Mesendoderm (in vitro differentiated cells): ENCODE measurements around the gene ADD3.
A peak's percentile ranks its signal among the peaks of the same experiment; 100 is the strongest.

Source experiments
- DNase-seq: peaks from one replicate; pipeline ENCODE4 v3.0.0; 2013
- H2AK5ac ChIP-seq: 2 replicates; pipeline ENCODE4 v1.6.1; 2013; ENCODE audit warnings: low read length, inconsistent platforms
- H2BK120ac ChIP-seq: 2 replicates; pipeline ENCODE4 v1.6.1; 2013; ENCODE audit warnings: low read depth, mild to moderate bottlenecking, low read length, moderate library complexity, mixed read lengths
- H2BK15ac ChIP-seq: replicated peaks from 2 replicates; pipeline ENCODE4 v1.6.1; 2013; ENCODE audit warnings: low read depth, mild to moderate bottlenecking, moderate library complexity
- H2BK5ac ChIP-seq: 2 replicates; pipeline ENCODE4 v1.6.1; 2013; ENCODE audit warnings: low read length, inconsistent platforms
- H3K18ac ChIP-seq: 2 replicates; pipeline ENCODE4 v1.6.1; 2013; ENCODE audit warnings: mild to moderate bottlenecking, low read length, mixed read lengths
- H3K23ac ChIP-seq: one replicate; pipeline ENCODE4 v1.6.1; 2013; ENCODE audit warnings: low read length
- H3K27ac ChIP-seq: 2 replicates; pipeline ENCODE4 v1.5.1; 2013; ENCODE audit warnings: low read depth, mild to moderate bottlenecking, inconsistent platforms, low read length, moderate library complexity
- H3K27me3 ChIP-seq: 2 replicates; pipeline ENCODE4 v1.6.1; 2013; ENCODE audit warnings: low read length, control low read depth, mild to moderate bottlenecking, inconsistent platforms; ENCODE audit not compliant: insufficient read depth, poor library complexity
- H3K36me3 ChIP-seq: 2 replicates; pipeline ENCODE4 v1.6.1; 2013; ENCODE audit warnings: low read length, inconsistent platforms; ENCODE audit not compliant: control insufficient read depth, insufficient read depth
- H3K4ac ChIP-seq: one replicate; pipeline ENCODE4 v1.6.1; 2013; ENCODE audit warnings: low read depth, mild to moderate bottlenecking, low read length, moderate library complexity
- H3K4me1 ChIP-seq: 2 replicates; pipeline ENCODE4 v1.6.1; 2013; ENCODE audit warnings: low read depth, low read length, inconsistent platforms; ENCODE audit not compliant: control insufficient read depth
- H3K4me2 ChIP-seq: 2 replicates; pipeline ENCODE4 v1.6.1; 2013; ENCODE audit warnings: low read length
- H3K4me3 ChIP-seq: 2 replicates; pipeline ENCODE4 v1.5.1; 2013; ENCODE audit warnings: mild to moderate bottlenecking, low read length
- H3K56ac ChIP-seq: one replicate; pipeline ENCODE4 v1.6.1; 2013; ENCODE audit warnings: low read length
- H3K79me1 ChIP-seq: 2 replicates; pipeline ENCODE4 v1.6.1; 2013; ENCODE audit warnings: low read length, inconsistent platforms
- H3K79me2 ChIP-seq: 2 replicates; pipeline ENCODE4 v1.6.1; 2013; ENCODE audit warnings: mild to moderate bottlenecking, low read length; ENCODE audit not compliant: control insufficient read depth, insufficient read depth
- H3K9ac ChIP-seq: 2 replicates; pipeline ENCODE4 v1.6.1; 2013; ENCODE audit warnings: low read length, inconsistent platforms
- H4K5ac ChIP-seq: one replicate; pipeline ENCODE4 v1.6.1; 2013; ENCODE audit warnings: low read length
- H4K8ac ChIP-seq: one replicate; pipeline ENCODE4 v1.6.1; 2013; ENCODE audit warnings: low read depth, mild to moderate bottlenecking, control low read depth, low read length, moderate library complexity
- WGBS: extraction: QIAGEN DNeasy Blood & Tissue Kit; methylation state at CpG from one replicate; pipeline ENCODE4 v1.1.7; 2013; ENCODE audit warnings: low lambda C conversion rate, missing lambda C conversion rate; ENCODE audit not compliant: insufficient coverage; ENCODE audit errors: extremely low coverage; 5-methylcytosine and 5-hydroxymethylcytosine counted together

The ADD3 gene

GRCh38 chr10:109974504-109975191 lies 33.1 kb upstream of the ADD3 start:
- no peak overlapping the region for H3K4me3 ChIP-seq
- H3K18ac ChIP-seq = no peak overlapping the region
- no CpG with 5 or more reads among the region's 9 CpGs for WGBS
- H2AK5ac ChIP-seq = no peak overlapping the region
- H4K5ac ChIP-seq = no peak overlapping the region
- H3K79me2 ChIP-seq = no peaks in the 10 kb centered on the region
- no peak overlapping the region for H4K8ac ChIP-seq
- peaks cover 2% of the 10 kb centered on the region for H3K4me1 ChIP-seq
- H3K27ac ChIP-seq = no peak overlapping the region
- H3K56ac ChIP-seq = no peak overlapping the region
- H3K27me3 ChIP-seq = no peaks in the 10 kb centered on the region
- no peak overlapping the region for H2BK15ac ChIP-seq
- no peaks in the 10 kb centered on the region for H3K79me1 ChIP-seq
- no peak overlapping the region for H2BK120ac ChIP-seq
- H3K4ac ChIP-seq = no peak overlapping the region
- no peak overlapping the region for H3K4me2 ChIP-seq
- no peaks in the 10 kb centered on the region for H3K36me3 ChIP-seq
- DNase-seq = no peak
- no peak overlapping the region for H2BK5ac ChIP-seq
- no peak overlapping the region for H3K9ac ChIP-seq
- H3K23ac ChIP-seq = no peak overlapping the region

GRCh38 chr10:109975244-109976190 lies 32.3 kb upstream of the ADD3 start:
- Histone ChIP-seq H2BK5ac (no peak overlapping the region), H3K56ac (no peak overlapping the region), H3K18ac (no peak overlapping the region), H3K27ac (no peak overlapping the region), H3K4ac (no peak overlapping the region), H2AK5ac (no peak overlapping the region), H2BK120ac (no peak overlapping the region), H2BK15ac (no peak overlapping the region), H3K23ac (no peak overlapping the region), H4K8ac (no peak overlapping the region), H3K79me2 (no peaks in the 10 kb centered on the region), H3K4me3 (no peak overlapping the region), H3K4me2 (no peak overlapping the region), H3K79me1 (no peaks in the 10 kb centered on the region), H3K36me3 (no peaks in the 10 kb centered on the region), H3K27me3 (no peaks in the 10 kb centered on the region), H4K5ac (no peak overlapping the region), H3K4me1 (no peaks in the 10 kb centered on the region), H3K9ac (no peak overlapping the region)
- DNase-seq = no peak
- no CpG with 5 or more reads among the region's 4 CpGs for WGBS

DNA sequence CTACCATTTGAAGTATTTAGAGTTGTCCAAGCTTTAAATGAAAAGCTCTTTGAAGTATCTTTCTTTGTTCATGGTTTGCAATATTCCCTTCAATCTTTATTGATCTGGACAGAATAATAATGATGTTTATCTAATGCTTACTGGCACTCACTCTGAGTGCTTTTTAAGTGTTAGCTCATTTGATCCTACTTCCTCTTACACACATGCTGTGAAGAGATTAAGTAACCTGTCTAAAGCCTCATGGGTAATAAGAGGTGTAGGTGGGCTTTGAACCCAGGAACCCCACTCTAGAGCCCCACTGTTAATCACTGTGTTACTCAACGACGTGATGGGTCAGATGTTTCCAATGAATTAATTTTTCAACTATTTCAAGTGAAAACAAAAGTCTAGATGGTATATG lies 31.1 kb upstream of the ADD3 start:
- H2BK15ac ChIP-seq = no peak overlapping the region
- H4K8ac ChIP-seq = no peak overlapping the region
- no peak overlapping the region for H3K56ac ChIP-seq
- H2BK5ac ChIP-seq = no peak overlapping the region
- no peak overlapping the region for H3K18ac ChIP-seq
- H3K23ac ChIP-seq = no peak overlapping the region
- no peak overlapping the region for H3K9ac ChIP-seq
- no peak overlapping the region for H4K5ac ChIP-seq
- no peak overlapping the region for H3K4ac ChIP-seq
- H3K4me3 ChIP-seq = no peak overlapping the region
- H3K27me3 ChIP-seq = no peaks in the 10 kb centered on the region
- H2BK120ac ChIP-seq = no peak overlapping the region
- H3K4me2 ChIP-seq = no peak overlapping the region
- no peak overlapping the region for H3K27ac ChIP-seq
- no peak overlapping the region for H2AK5ac ChIP-seq
- no peaks in the 10 kb centered on the region for H3K4me1 ChIP-seq
- H3K79me1 ChIP-seq = no peaks in the 10 kb centered on the region
- H3K79me2 ChIP-seq = no peaks in the 10 kb centered on the region
- WGBS = no CpG with 5 or more reads among the region's 2 CpGs
- no peaks in the 10 kb centered on the region for H3K36me3 ChIP-seq
- no peak for DNase-seq

- Histone ChIP-seq H3K23ac (no peak overlapping the region), H3K79me2 (no peaks in the 10 kb centered on the region), H3K4me2 (no peak overlapping the region), H2BK15ac (no peak overlapping the region), H3K9ac (no peak overlapping the region), H2AK5ac (no peak overlapping the region), H3K18ac (no peak overlapping the region), H3K36me3 (no peaks in the 10 kb centered on the region), H3K79me1 (no peaks in the 10 kb centered on the region), H3K27me3 (no peaks in the 10 kb centered on the region), H2BK5ac (no peak overlapping the region), H4K5ac (no peak overlapping the region), H3K56ac (no peak overlapping the region), H3K27ac (no peak overlapping the region), H3K4me1 (no peaks in the 10 kb centered on the region), H2BK120ac (no peak overlapping the region), H3K4me3 (no peak overlapping the region), H4K8ac (no peak overlapping the region), H3K4ac (no peak overlapping the region)
- no peak for DNase-seq
- WGBS = no CpG with 5 or more reads among the region's 6 CpGs
Measured at GRCh38 chr10:109977382-109977806, 30.4 kb upstream of the ADD3 start.

GRCh38 chr10:109978481-109978880 lies 29.3 kb upstream of the ADD3 start:
- Histone ChIP-seq H3K56ac (no peak overlapping the region), H2AK5ac (no peak overlapping the region), H4K8ac (no peak overlapping the region), H3K79me2 (no peaks in the 10 kb centered on the region), H2BK15ac (no peak overlapping the region), H3K27me3 (no peaks in the 10 kb centered on the region), H3K36me3 (no peaks in the 10 kb centered on the region), H3K23ac (no peak overlapping the region), H3K4ac (no peak overlapping the region), H4K5ac (no peak overlapping the region), H3K79me1 (no peaks in the 10 kb centered on the region), H3K4me3 (no peak overlapping the region), H2BK120ac (no peak overlapping the region), H3K4me2 (no peak overlapping the region), H3K4me1 (no peaks in the 10 kb centered on the region), H2BK5ac (no peak overlapping the region), H3K27ac (no peak overlapping the region), H3K9ac (no peak overlapping the region), H3K18ac (no peak overlapping the region)
- WGBS = no CpG with 5 or more reads among the region's 6 CpGs
- DNase-seq = peak; percentile 65
